Erythroblast (primary cell): ENCODE data around the gene NEGR1.

Experiments used
- GATA1 ChIP-seq: IDR thresholded peaks from 2 replicates; pipeline ENCODE4 v1.6.1; 2011; ENCODE audit warnings: low read depth, mild to moderate bottlenecking, control low read depth, low read length, moderate library complexity
- POLR2A ChIP-seq: IDR thresholded peaks from 2 replicates; pipeline ENCODE4 v1.6.1; 2011; ENCODE audit warnings: mild to moderate bottlenecking, low read length

DNA sequence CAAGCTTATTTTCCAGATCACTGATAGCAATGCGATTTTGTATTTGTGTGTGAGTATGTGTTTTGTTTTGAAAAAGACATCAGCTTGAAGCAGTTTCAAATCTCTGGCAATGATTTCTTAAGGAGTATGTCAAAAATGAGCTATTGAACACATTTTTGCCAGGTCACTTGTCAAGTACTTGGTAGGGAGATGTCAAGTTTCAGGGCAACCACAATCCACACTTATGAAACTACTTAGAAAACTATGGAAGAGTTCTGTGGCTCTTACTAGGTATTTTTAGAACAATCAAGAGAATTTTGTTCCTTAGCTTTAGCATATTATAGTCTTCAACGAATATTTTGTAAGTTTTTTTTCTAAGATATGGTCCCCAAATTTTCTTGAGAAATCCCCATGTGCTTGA lies 882.7 kb downstream of the NEGR1 start:
- TF ChIP-seq POLR2A: no peak
- TF ChIP-seq GATA1: no peak
